ENCODE data around the gene PRXL2C.
A peak's percentile ranks its signal among the peaks of the same experiment; 100 is the strongest.

Gene PRXL2C

DNA sequence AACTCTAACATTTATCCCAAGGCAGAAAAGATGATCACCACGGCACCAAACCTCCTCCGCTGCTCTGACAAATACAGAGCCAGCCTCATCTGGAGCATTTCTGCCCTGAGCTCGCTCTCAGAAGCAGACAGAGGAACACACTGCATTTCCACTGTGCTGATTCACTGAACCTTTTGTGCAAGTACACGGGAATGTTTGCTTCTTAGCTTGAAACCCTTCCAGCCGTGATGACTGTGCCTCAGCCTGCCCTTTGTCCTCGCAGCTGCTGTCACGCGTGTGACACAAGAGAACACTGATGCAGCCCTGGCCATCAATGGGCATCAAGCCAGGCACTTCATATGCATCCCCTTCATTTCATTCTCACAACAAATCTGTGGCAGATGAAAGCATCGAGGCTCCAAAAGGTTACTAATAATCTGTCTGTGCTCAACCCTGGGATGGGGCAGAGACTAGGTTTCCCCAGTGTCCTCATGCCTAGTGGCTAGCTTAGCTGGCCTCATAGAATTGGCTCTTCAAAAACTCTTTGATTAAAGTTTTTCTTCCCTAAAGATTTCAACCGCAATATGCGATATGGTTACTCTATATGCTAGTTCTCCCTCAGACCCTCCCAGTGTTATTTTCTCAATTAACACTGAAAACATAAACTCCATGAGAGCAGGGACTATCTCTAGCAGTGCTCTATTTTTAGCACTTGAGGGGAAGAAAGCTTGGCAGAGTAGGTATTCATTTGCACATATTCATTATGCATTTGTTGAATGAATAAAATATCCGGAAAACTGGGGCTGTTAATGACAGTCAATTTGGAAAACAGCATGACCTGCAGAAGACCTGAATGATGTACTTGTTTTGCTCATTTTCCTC is 42.8 kb downstream of the PRXL2C start:
- peak; percentile 42 for DNase-seq (ENCODE audit: low spot score)

DNA sequence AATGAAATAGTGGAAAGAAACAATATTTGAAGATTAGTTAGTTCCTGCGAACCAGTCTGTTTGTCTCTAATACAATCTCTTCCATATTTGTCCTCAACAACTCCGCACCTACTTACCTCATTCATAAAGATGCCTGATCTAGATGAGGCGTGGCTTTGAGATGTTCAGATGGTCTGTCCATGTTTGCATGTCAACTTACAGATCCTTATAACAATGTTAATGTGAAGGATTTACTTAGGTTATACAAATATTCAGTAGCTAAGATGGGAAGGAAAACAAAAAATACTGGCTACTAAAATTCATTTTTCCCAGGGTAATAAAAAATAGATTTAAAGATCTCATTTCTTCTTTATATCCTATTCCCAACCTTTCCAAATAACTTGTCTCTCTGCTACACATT is 43.8 kb downstream of the PRXL2C start:
- no peak for DNase-seq (ENCODE audit: low spot score)

DNA sequence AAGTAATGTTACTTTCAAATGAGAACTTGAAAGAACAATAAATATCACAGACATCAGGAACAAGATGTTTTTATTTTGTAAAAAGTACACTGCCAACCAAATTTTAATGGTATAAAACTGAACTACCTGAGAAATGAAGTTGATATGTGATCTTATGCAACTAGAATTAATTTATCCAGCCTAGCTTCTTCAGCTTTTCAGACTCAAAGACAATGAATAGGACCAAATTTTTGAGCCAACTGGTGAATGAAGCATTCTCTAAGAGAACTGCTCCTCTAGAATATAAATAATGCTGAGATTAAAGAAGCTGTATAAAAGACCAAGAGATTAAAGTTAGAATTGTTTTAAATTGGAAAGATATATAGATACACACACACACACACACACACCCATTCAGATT is 45.4 kb downstream of the PRXL2C start:
- no peak for DNase-seq (ENCODE audit: low spot score)

DNA sequence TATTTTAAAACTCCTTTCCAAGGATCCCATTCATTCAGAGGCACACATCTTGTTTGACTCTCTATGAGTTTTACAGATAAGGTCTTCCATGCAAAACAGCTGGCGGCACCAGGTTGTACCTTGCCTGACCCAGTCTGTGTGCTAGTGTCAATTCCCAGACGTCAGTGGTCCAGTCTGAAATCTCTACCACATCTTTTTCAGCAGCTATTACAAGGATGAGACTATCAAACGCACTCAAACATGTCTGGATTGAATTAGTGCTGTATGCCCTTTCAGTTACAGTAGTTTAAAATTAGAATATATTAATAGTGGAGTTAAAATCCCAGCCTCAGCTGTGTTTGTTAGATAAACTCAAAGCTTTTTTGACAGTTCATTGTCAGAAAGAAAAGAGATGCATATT is 47.1 kb downstream of the PRXL2C start:
- no peak for DNase-seq (ENCODE audit: low spot score)

DNA sequence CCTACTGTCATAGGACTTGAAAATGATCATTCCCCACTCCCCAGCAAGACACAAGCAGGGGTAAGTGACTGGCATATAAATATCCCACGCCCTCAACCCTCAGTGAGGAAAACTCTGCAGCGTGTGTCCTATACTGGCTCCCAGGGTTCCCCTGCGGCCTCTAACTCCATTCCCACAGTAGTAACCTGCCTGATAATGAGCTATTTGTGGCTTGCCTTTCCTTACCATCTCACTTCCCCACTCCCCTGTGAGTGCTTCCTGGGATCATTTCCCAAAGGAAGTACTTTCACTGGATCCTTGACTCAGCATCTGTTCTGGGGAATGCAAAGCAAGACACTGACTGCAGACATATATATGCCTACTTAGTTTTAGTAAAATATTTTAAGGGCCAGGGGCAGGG is 49.8 kb downstream of the PRXL2C start:
- DNase-seq (ENCODE audit: low spot score): no peak

DNA sequence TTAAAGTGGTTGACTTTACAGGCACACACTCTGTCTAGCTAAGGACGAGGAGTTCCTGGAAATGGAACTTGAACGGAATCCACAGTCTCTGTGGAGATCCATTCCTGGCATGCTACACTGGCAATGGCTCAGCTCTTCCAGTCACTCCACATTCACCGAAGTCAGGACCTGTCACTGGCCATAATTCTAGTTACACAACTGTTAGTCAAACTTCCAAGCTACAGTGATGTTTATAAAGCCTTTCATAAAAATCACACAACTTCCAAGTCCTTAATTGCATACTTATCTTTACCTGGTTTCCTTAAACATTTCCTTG is 51.2 kb downstream of the PRXL2C start:
- no peak for DNase-seq (ENCODE audit: low spot score)

DNA sequence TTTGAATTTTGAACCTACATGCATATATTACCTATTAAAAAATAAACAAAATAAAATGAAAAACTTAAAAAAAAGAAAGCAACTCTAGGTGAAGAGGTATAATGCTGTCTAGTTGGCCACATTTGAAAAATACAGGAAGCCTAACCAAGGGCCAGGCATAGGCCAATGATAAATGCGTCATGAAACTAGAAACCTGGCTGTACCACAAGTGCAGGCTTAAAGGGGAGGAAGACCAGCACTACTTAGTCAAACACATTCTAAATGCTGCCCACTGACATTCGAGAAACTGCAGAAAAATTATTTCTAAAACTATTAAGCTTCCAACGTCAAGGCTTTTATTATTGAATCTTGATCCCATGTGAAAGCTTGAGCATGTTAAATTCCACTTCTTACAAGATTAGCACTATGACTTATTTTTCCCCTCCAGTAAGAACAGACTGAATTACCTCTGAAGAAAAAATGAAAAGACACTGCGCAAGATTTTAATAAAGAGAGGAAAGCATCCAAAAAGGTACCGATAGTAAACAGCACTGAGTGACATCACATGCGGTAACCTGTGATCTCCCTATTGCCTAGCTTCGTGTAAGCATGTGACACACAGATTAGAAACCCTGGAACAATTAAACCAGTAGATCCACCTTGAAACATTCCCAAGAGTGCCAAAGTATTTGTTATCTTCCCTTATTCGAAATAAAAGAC is 51.7 kb downstream of the PRXL2C start:
- no peak for DNase-seq (ENCODE audit: low spot score)

DNA sequence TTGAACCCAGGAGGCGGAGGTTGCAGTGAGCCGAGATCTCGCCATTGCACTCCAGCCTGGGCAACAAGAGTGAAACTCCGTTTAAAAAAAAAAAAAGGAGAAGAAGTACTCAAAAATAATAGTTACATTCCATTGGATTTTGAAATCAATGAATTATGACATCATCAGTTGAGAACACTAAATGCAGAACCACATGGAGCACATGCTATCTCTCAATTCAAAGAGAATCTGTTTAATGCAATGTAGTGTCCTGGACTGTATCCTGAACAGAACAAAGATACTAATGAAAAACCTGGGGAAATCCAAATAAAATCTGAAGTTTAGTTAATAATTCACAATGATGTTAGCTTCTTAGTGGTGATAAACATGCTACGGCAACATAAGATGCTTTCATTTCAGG is 55.8 kb downstream of the PRXL2C start:
- no peak for DNase-seq (ENCODE audit: low spot score)

DNA sequence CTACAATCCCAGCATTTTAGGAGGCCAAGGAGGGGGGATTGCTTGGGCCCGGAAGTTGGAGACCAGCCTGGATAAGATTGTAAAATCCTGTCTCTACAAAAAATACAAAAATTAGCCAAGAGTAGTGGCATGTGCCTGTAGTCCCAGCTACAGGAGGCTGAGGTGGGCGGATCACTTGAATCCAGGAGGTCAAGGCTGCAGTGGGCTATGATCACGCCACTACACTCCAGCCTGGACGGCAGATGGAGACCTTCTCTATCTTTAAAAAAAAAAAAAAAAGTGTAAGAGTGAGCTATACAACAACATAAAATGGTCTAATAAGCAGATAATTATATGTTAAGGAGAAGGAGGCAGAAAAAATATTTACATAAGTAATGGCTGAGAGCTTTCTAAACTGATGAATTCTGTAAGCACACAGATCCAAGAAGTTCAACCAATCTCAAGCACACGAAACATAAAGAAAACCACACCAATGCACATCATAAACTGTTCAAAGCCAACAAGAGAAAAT is 58.5 kb downstream of the PRXL2C start:
- no peak for DNase-seq (ENCODE audit: low spot score)

All from SW480 (cell line).